ENCODE data around the gene NR2E1.

DNA sequence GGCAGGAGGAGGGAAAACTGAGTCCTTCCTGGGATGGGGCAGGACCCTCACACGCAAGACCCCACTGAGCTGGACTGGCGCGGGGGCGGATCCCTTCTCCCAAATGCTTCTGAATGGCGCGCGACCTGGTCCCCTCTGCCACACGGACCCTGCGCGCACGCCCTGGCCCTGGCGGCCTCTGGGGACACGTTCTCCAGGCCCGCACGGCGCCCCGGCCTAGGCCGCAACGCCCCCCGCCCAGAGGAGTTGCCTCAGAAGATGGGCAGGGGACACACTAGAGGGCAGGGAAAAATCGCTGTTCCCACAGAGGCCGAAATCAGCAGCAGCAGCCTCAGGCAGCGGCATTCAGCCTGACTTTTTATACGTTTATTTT, 46.1 kb upstream of the NR2E1 start:
- TF ChIP-seq, protein P1, sequence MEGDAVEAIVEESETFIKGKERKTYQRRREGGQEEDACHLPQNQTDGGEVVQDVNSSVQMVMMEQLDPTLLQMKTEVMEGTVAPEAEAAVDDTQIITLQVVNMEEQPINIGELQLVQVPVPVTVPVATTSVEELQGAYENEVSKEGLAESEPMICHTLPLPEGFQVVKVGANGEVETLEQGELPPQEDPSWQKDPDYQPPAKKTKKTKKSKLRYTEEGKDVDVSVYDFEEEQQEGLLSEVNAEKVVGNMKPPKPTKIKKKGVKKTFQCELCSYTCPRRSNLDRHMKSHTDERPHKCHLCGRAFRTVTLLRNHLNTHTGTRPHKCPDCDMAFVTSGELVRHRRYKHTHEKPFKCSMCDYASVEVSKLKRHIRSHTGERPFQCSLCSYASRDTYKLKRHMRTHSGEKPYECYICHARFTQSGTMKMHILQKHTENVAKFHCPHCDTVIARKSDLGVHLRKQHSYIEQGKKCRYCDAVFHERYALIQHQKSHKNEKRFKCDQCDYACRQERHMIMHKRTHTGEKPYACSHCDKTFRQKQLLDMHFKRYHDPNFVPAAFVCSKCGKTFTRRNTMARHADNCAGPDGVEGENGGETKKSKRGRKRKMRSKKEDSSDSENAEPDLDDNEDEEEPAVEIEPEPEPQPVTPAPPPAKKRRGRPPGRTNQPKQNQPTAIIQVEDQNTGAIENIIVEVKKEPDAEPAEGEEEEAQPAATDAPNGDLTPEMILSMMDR (conservative IDR thresholded peaks at IDR 0.05; ENCODE audit: low read depth, low read length) = no peak
- no peak for TF ChIP-seq CEBPB (IDR thresholded peaks at IDR 0.05; ENCODE audit: low read depth, low read length)
- TF ChIP-seq, protein P2, sequence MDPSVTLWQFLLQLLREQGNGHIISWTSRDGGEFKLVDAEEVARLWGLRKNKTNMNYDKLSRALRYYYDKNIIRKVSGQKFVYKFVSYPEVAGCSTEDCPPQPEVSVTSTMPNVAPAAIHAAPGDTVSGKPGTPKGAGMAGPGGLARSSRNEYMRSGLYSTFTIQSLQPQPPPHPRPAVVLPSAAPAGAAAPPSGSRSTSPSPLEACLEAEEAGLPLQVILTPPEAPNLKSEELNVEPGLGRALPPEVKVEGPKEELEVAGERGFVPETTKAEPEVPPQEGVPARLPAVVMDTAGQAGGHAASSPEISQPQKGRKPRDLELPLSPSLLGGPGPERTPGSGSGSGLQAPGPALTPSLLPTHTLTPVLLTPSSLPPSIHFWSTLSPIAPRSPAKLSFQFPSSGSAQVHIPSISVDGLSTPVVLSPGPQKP (IDR thresholded peaks at IDR 0.05; ENCODE audit: borderline replicate concordance, low read depth, low read length) = no peak
- no peak for TF ChIP-seq RAD21 (IDR thresholded peaks at IDR 0.05; ENCODE audit: low read length)
- TF ChIP-seq POLR2A (IDR thresholded peaks at IDR 0.05; ENCODE audit: low read depth, low read length) = no peak
- no peak for TF ChIP-seq SMC3 (IDR thresholded peaks at IDR 0.05; ENCODE audit: low read depth, low read length)

Data from IMR-90 (cell line).